ENCODE data around the gene FBLN2.

FBLN2 gene

GRCh38 chr3:13642597-13642996 lies 93.7 kb downstream of the FBLN2 start:
- no peak overlapping the region for H3K4me3 ChIP-seq
- peaks cover 0 to 4% (median 1%) of the 10 kb centered on the region in 4 donors for H3K4me1 ChIP-seq
- no peak overlapping the region for H3K27ac ChIP-seq
- H3K36me3 ChIP-seq = no peaks in the 10 kb centered on the region
- DNase-seq = no peak
- TF ChIP-seq, protein P1, sequence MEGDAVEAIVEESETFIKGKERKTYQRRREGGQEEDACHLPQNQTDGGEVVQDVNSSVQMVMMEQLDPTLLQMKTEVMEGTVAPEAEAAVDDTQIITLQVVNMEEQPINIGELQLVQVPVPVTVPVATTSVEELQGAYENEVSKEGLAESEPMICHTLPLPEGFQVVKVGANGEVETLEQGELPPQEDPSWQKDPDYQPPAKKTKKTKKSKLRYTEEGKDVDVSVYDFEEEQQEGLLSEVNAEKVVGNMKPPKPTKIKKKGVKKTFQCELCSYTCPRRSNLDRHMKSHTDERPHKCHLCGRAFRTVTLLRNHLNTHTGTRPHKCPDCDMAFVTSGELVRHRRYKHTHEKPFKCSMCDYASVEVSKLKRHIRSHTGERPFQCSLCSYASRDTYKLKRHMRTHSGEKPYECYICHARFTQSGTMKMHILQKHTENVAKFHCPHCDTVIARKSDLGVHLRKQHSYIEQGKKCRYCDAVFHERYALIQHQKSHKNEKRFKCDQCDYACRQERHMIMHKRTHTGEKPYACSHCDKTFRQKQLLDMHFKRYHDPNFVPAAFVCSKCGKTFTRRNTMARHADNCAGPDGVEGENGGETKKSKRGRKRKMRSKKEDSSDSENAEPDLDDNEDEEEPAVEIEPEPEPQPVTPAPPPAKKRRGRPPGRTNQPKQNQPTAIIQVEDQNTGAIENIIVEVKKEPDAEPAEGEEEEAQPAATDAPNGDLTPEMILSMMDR (IDR thresholded peaks at IDR 0.05) = no peak
- intact Hi-C loops (cut with DNase I; ENCODE audit: low total_unique reads) = loop anchor here (10.0 kb wide), 1 partner anchor 548 kb away; no protein-coding TSS in a partner anchor
- no peaks in the 10 kb centered on the region for H3K9me3 ChIP-seq
- H3K27me3 ChIP-seq = peaks cover 0 to 13% of the 10 kb centered on the region in 2 donors

GRCh38 chr3:13644341-13645117 lies 95.6 kb downstream of the FBLN2 start:
- Histone ChIP-seq H3K27me3 (peaks cover 0 to 15% of the 10 kb centered on the region in 2 donors), H3K9me3 (no peaks in the 10 kb centered on the region), H3K4me1 (peaks cover 0 to 12% (median 10%) of the 10 kb centered on the region in 4 donors), H3K4me3 (no peak overlapping the region), H3K27ac (no peak overlapping the region), H3K36me3 (no peaks in the 10 kb centered on the region)
- TF ChIP-seq, protein P1 (IDR thresholded peaks at IDR 0.05) = no peak
- no peak for DNase-seq
- intact Hi-C loops (cut with DNase I; ENCODE audit: low total_unique reads) = loop anchor here (10.0 kb wide), 1 partner anchor 550 kb away; no protein-coding TSS in a partner anchor

- H3K36me3 ChIP-seq = no peaks in the 10 kb centered on the region
- no peak overlapping the region for H3K27ac ChIP-seq
- peaks cover 0 to 11% of the 10 kb centered on the region in 2 donors for H3K27me3 ChIP-seq
- H3K4me1 ChIP-seq = peaks cover 0 to 19% (median 15%) of the 10 kb centered on the region in 4 donors
- no peak overlapping the region for H3K4me3 ChIP-seq
- TF ChIP-seq, protein P1 (IDR thresholded peaks at IDR 0.05) = no peak
- no peaks in the 10 kb centered on the region for H3K9me3 ChIP-seq
- no peak for DNase-seq
- intact Hi-C loops (cut with DNase I; ENCODE audit: low total_unique reads) = loop anchor here (10.0 kb wide), 1 partner anchor 551 kb away; no protein-coding TSS in a partner anchor
Observed at GRCh38 chr3:13645801-13646637, 97.1 kb downstream of the FBLN2 start.

DNA sequence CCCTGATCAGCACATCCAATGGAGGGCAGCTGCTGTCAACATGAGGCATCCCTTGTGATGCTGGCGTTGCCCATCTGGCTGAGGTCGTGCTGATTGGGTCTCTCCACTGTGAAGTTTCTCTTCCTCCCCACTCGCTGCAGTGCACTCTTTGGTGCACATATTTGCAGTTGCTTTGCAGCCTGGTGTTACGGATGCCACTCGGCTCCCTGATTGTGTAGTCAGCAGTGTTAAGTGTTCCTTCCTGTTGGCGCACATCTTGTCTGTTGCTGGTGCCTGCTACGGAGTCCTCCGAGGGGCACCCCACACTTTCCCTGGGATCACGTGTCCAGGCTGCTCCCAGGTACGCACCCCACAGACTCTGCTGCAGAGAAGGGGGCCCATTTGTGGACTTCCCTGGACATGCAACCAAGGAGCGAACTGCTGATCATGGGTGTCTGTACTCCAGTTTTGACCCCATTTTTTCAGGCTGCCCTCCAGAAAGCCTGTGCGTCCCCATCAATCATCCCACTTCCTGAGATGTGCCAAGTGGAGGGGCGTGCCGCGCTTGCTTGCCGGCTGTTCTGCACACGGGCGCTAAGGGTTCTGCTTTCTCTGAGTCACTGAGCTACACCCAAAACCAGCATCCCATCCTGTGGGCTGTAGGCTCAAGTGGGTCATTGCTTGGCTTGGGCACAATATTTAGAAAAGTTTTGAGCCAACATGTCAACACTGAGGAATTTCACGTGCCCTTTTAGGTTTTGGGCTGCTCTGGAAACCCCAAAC lies 98.6 kb downstream of the FBLN2 start:
- TF ChIP-seq, protein P1 (IDR thresholded peaks at IDR 0.05) = no peak
- Histone ChIP-seq H3K4me3 (no peak overlapping the region), H3K36me3 (no peaks in the 10 kb centered on the region), H3K27me3 (peaks cover 0 to 11% of the 10 kb centered on the region in 2 donors), H3K27ac (no peak overlapping the region), H3K4me1 (peaks cover 0 to 19% (median 15%) of the 10 kb centered on the region in 4 donors), H3K9me3 (no peaks in the 10 kb centered on the region)
- no peak for DNase-seq
- intact Hi-C loops (cut with DNase I; ENCODE audit: low total_unique reads) = loop anchor here (10.0 kb wide), 1 partner anchor 553 kb away; no protein-coding TSS in a partner anchor

Measured in tibial artery (tissue), 4 donors.